DOHH2 (cell line): ENCODE data around the gene EXOSC1.

Source experiments
- H3F3A ChIP-seq: fragments of 200-600 bp; sonication (generic), shearing (Covaris generic); 2 replicates; pipeline ENCODE4 v1.6.0; 2016; ENCODE audit warnings: antibody characterized with exemption, mild to moderate bottlenecking; ENCODE audit not compliant: control insufficient read depth, insufficient read depth
- H3K27ac ChIP-seq: fragments of 200-600 bp; sonication (generic); 2 replicates; pipeline ENCODE4 v1.5.1; 2014; ENCODE audit warnings: low read depth, mild to moderate bottlenecking, low read length, moderate library complexity
- H3K27me3 ChIP-seq: fragments of 200-600 bp; sonication (generic); 2 replicates; pipeline ENCODE4 v1.6.1; 2014; ENCODE audit warnings: mild to moderate bottlenecking, low read length, mixed read lengths; ENCODE audit not compliant: control insufficient read depth
- H3K36me3 ChIP-seq: fragments of 200-600 bp; sonication (generic); 2 replicates; pipeline ENCODE4 v1.6.1; 2014; ENCODE audit warnings: mild to moderate bottlenecking, low read length, moderate library complexity, mixed read lengths; ENCODE audit not compliant: control insufficient read depth
- H3K4me1 ChIP-seq: fragments of 200-600 bp; sonication (generic); 2 replicates; pipeline ENCODE4 v1.6.1; 2014; ENCODE audit warnings: mild to moderate bottlenecking, low read length, mixed read lengths; ENCODE audit not compliant: control insufficient read depth
- H3K4me2 ChIP-seq: fragments of 200-600 bp; sonication (generic); 2 replicates; pipeline ENCODE4 v1.6.0; 2014; ENCODE audit warnings: mild to moderate bottlenecking, low read length, moderate library complexity
- H3K4me3 ChIP-seq: fragments of 200-600 bp; sonication (generic); 2 replicates; pipeline ENCODE4 v1.5.1; 2014; ENCODE audit warnings: mild to moderate bottlenecking, low read length, mixed read lengths
- H3K79me2 ChIP-seq: fragments of 200-600 bp; sonication (generic); 2 replicates; pipeline ENCODE4 v1.6.1; 2014; ENCODE audit warnings: mild to moderate bottlenecking, low read length, mixed read lengths; ENCODE audit not compliant: control insufficient read depth
- H3K9me2 ChIP-seq: fragments of 200-600 bp; sonication (generic); replicated peaks from 2 replicates; pipeline ENCODE4 v1.6.1; 2014; ENCODE audit warnings: mild to moderate bottlenecking, low read length, mixed read lengths; ENCODE audit not compliant: control insufficient read depth
- H3K9me3 ChIP-seq: fragments of 200-600 bp; sonication (generic); 2 replicates; pipeline ENCODE4 v1.6.1; 2014; ENCODE audit warnings: antibody characterized with exemption, low read length, mixed read lengths; ENCODE audit not compliant: control insufficient read depth, insufficient read depth
- H4K20me1 ChIP-seq: fragments of 200-600 bp; sonication (generic); 2 replicates; pipeline ENCODE4 v1.6.0; 2014; ENCODE audit warnings: low read depth, mild to moderate bottlenecking, antibody characterized with exemption, low read length, moderate library complexity; ENCODE audit not compliant: control insufficient read depth, insufficient read depth
- EZH2phosphoT487 ChIP-seq: fragments of 200-600 bp; sonication (generic); IDR thresholded peaks from 2 replicates; pipeline ENCODE4 v1.6.1; 2017; ENCODE audit warnings: borderline replicate concordance, mild to moderate bottlenecking, antibody characterized with exemption, low read length, moderate library complexity, mixed read lengths
- TF ChIP-seq, protein P1 (sequence below): fragments of 200-600 bp; sonication (generic); IDR thresholded peaks from one replicate; pipeline ENCODE4 v1.5.1; 2014; ENCODE audit warnings: antibody characterized with exemption, mild to moderate bottlenecking, low read depth, low read length; ENCODE audit not compliant: poor library complexity, severe bottlenecking

The EXOSC1 gene

DNA sequence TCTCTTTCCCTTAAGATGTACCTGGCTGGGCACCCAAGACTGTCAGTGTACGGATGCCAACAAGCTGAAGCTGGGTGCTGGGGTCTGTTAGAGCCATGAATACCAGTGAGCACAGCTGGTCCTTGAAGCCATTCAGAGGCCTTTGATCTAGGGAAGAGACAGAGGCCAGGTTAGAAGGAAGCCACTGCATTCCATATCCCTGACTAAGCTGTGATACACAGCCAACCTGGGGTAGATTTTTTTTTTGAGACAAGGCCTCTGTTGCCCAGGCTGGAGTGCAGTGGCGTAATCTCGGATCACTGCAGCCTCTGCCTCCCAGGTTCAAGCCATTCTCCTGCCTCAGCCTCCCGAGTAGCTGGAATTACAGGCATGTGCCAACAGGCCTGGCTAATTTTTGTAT, 20.9 kb upstream of the EXOSC1 start:
- H4K20me1 ChIP-seq, result no peaks in the 10 kb centered on the region
- peaks cover 85% of the 10 kb centered on the region for H3K36me3 ChIP-seq
- TF ChIP-seq EZH2phosphoT487, result no peak
- TF ChIP-seq, protein P1, sequence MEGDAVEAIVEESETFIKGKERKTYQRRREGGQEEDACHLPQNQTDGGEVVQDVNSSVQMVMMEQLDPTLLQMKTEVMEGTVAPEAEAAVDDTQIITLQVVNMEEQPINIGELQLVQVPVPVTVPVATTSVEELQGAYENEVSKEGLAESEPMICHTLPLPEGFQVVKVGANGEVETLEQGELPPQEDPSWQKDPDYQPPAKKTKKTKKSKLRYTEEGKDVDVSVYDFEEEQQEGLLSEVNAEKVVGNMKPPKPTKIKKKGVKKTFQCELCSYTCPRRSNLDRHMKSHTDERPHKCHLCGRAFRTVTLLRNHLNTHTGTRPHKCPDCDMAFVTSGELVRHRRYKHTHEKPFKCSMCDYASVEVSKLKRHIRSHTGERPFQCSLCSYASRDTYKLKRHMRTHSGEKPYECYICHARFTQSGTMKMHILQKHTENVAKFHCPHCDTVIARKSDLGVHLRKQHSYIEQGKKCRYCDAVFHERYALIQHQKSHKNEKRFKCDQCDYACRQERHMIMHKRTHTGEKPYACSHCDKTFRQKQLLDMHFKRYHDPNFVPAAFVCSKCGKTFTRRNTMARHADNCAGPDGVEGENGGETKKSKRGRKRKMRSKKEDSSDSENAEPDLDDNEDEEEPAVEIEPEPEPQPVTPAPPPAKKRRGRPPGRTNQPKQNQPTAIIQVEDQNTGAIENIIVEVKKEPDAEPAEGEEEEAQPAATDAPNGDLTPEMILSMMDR, result no peak
- peaks cover 14% of the 10 kb centered on the region for H3K4me1 ChIP-seq
- no peaks in the 10 kb centered on the region for H3K9me2 ChIP-seq
- no peaks in the 10 kb centered on the region for H3K9me3 ChIP-seq
- H3K4me2 ChIP-seq, result no peak overlapping the region
- H3F3A ChIP-seq, result 0 out of 2 replicates have a peak, but pooled peaks cover 3% of the 10 kb centered on the region
- H3K4me3 ChIP-seq, result no peak overlapping the region
- H3K27me3 ChIP-seq, result no peaks in the 10 kb centered on the region
- no peak overlapping the region for H3K27ac ChIP-seq
- no peaks in the 10 kb centered on the region for H3K79me2 ChIP-seq

DNA sequence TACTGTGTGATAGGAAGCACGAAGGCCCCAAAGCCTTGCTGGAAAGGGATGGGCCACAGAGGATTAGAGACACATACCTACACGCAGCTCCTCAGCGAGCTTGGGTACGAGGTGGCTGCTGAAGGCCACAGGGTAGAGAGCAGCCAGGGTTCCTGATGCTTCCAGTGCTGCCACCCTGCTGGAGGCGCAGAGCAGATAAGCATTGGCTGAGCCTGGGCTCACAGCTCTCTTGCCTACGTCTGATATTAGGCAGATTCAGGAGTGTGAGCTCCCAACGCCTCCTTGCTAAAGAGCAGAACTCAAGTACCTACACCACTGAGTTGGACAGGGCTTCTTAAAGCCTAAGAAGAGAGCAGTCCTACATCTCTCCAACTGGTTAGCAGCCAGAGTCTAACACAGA, 20.2 kb upstream of the EXOSC1 start:
- Histone ChIP-seq H3K27ac (no peak overlapping the region), H3K9me2 (no peaks in the 10 kb centered on the region), H3K9me3 (no peaks in the 10 kb centered on the region), H4K20me1 (no peaks in the 10 kb centered on the region), H3K4me2 (no peak overlapping the region), H3K79me2 (no peaks in the 10 kb centered on the region), H3F3A (0 out of 2 replicates have a peak, but pooled peaks cover 3% of the 10 kb centered on the region), H3K27me3 (no peaks in the 10 kb centered on the region), H3K4me3 (no peak overlapping the region), H3K36me3 (peaks cover 90% of the 10 kb centered on the region), H3K4me1 (peaks cover 14% of the 10 kb centered on the region)
- no peak for TF ChIP-seq EZH2phosphoT487
- TF ChIP-seq, protein P1, result no peak

DNA sequence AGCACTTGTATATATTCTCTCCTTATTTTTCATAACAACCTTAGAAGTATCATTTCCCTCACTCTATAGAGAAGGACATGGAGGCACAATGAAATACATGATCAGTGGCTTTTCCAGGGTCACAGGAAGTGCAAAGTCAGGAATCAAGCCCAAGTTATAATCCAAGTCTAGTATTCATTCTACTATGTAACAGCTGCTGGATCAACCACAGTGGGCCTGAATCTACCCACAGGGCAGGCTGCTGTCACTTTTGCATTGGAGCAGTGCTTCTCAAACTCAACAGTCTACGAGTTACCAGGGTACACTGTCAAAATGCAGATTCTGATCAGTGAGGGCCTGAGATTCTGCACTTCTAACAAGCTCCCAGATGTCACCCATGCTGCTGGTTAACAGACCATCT, 18.4 kb upstream of the EXOSC1 start:
- no peaks in the 10 kb centered on the region for H3K9me2 ChIP-seq
- no peaks in the 10 kb centered on the region for H3K9me3 ChIP-seq
- peaks cover 13% of the 10 kb centered on the region for H3K4me1 ChIP-seq
- no peak for TF ChIP-seq EZH2phosphoT487
- TF ChIP-seq, protein P1, result no peak
- no peaks in the 10 kb centered on the region for H3K27me3 ChIP-seq
- H3F3A ChIP-seq, result 0 out of 2 replicates have a peak, but pooled peaks cover 3% of the 10 kb centered on the region
- peaks cover 91% of the 10 kb centered on the region for H3K36me3 ChIP-seq
- H3K79me2 ChIP-seq, result no peaks in the 10 kb centered on the region
- H3K4me2 ChIP-seq, result no peak overlapping the region
- H4K20me1 ChIP-seq, result no peaks in the 10 kb centered on the region
- no peak overlapping the region for H3K4me3 ChIP-seq
- H3K27ac ChIP-seq, result no peak overlapping the region
